Fibroblast of pulmonary artery (primary cell): Measurements from ENCODE around the gene PCOLCE2.

Experiments used
- DNase-seq: peaks from one replicate; pipeline ENCODE4 v3.0.0-alpha.2; 2010; ENCODE audit warnings: low read depth
- H3K4me3 ChIP-seq: replicated peaks from 2 replicates; pipeline ENCODE4 v1.5.1; 2011; ENCODE audit warnings: low read depth, mild to moderate bottlenecking, control low read depth, low read length, moderate library complexity
- CTCF ChIP-seq: IDR thresholded peaks from 2 replicates; pipeline ENCODE4 v1.5.1; 2011; ENCODE audit warnings: mild to moderate bottlenecking, control low read depth, low read length, inconsistent platforms; ENCODE audit errors: missing control alignments

PCOLCE2 gene

DNA sequence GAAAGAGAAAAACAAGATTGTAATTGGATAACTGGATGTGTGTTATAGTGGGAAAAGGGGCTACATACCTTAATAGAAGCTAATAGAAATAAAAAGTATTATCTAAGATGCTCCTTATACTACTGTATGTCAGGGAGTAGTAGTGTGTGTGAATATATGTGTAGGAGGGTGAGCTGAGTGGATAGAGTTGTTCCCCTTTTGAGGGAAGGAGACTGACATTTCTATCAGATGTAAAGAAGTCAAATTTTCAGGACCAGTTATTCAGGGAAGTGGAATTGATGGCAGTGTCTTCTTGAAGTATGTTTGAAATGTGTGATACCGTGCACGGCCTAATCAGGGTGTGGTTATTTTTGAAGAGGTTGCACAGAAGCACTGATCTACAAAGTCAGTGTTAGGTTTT lies 49.1 kb downstream of the PCOLCE2 start:
- TF ChIP-seq CTCF = no peak
- DNase-seq = no peak

DNA sequence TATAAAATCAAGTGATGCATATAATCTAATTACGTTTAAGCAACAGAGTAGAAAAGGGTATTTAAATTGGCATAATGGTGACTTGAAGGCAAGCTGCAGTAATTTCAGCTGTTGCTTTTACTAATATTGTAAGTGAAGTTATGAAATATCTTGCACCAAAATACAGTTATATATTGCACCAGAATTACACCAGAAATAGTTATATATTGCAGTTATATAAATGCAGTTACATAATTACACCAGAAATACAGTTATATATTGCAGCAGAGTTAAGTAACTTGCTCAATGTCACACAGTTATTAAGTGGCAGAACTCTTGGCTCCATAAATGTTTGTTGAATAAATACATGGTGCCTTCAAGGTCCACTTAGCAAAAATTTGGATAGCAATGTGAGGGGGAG lies 51.4 kb downstream of the PCOLCE2 start:
- no peak for TF ChIP-seq CTCF

More for the DNA sequence above, 49.1 kb downstream of the PCOLCE2 start:
- H3K4me3 ChIP-seq = no peak overlapping the region

DNA sequence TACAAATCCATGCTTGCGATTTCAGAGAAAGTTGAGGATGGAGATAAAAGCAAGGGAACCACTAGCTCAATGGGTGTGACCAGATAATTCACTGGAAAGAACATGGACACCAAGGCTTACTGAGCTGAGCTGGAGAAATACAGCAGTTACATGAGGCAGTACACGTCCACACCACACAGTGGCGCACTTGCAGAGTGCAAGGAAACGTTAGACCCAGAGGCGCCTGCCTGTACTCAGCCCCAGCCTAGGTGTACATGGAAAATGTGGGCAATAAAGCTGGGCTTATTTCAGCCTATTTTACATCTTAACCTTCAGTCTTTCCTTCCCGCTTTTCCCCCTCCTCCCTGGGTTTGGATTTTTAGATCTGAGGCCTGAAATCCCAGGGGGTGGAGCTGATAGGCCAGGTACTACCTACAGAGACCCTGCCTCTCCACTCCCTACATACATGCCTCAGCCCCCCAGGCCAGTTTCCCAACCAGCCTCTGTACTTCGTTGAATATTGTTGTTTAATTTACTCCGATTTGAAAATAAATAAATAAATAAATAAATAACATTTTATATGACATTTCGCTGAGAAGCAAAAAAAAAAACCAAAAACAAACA lies 60.1 kb downstream of the PCOLCE2 start:
- peak; percentile 98 for TF ChIP-seq CTCF
- DNase-seq = peak; percentile 87
- H3K4me3 ChIP-seq = no peak overlapping the region

More for the DNA sequence above, 51.4 kb downstream of the PCOLCE2 start:
- no peak overlapping the region for H3K4me3 ChIP-seq
- no peak for DNase-seq

GRCh38 chr3:142819179-142819578 lies 69.7 kb downstream of the PCOLCE2 start:
- no peak overlapping the region for H3K4me3 ChIP-seq
- no peak for TF ChIP-seq CTCF
- DNase-seq = no peak

- no peak for TF ChIP-seq CTCF
- H3K4me3 ChIP-seq = no peak overlapping the region
- DNase-seq = no peak
Measured at GRCh38 chr3:142818651-142819050, 70.2 kb downstream of the PCOLCE2 start.

- DNase-seq = no peak
- TF ChIP-seq CTCF = no peak
- no peak overlapping the region for H3K4me3 ChIP-seq
Measured at GRCh38 chr3:142817897-142818296, 71.0 kb downstream of the PCOLCE2 start.

- H3K4me3 ChIP-seq = no peak overlapping the region
- DNase-seq = no peak
- TF ChIP-seq CTCF = no peak
Measured at GRCh38 chr3:142817356-142817755, 71.5 kb downstream of the PCOLCE2 start.
